Renal cortex interstitium (tissue), 11 donors: Measurements from ENCODE around the gene PTPRR. TPM values are rescaled to one million over a fixed set of nuclear protein-coding genes. Genes with fewer than 3 reads are reported as not detected.
A peak's percentile ranks its signal among the peaks of the same experiment; 100 is the strongest.

ENCODE experiments used
- DNase-seq, 11 donors: peaks; one replicate each; pipeline ENCODE4 v3.0.0-alpha.2; 2013; ENCODE audit warnings: low read depth in 9 of 11, low spot score in 4 of 11; ENCODE audit errors: extremely low read depth in 1 of 11
- polyA plus RNA-seq, 3 donors: library from polyadenylated mRNA; unstranded; fragments of 120-200 nt; gene quantifications; one replicate each; pipeline ENCODE4 v1.2.1, GENCODE V29; 2013; ENCODE audit not compliant: insufficient read length in 3 of 3

Gene PTPRR
- polyA plus RNA-seq, 3 donors: 0.64 to 0.87 (median 0.66) TPM

- no peak for DNase-seq
Observed at GRCh38 chr12:70603044-70603443, 317.5 kb downstream of the PTPRR start.

DNA sequence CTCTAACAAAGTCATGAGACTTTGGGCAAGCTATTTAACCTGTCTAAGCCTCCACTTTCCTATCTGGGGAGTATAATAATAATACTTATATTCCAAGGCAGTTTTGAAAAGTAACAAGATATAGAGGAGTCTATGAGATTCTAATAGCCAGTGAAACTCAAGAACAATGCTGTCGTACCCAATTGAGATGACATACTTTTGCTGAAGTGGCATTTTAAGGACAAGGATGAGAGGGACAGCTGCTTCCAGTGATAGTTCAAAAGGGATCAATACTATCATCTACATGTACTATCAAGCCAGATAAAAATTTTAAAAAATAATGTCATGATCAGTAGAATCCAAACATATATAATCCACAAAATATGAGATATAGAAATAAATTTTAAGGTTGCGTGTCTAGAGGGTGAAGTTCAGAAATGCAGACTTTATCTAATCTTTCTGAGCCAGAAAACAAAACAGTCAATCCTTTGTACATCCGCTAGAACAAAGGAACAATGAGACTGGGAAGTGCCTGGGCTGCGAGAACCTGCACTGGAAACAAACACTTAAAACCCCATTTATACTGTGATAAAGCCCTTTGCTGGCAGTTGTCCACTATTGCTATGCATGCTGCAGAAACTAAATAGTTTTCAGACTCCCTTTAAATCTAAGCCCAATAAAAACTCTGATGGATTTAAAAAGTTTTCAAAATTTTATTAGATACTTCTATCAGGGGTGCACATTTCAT, 321.9 kb downstream of the PTPRR start:
- no peak for DNase-seq

- DNase-seq: no peak
Observed at GRCh38 chr12:70592664-70593063, 327.9 kb downstream of the PTPRR start.

DNA sequence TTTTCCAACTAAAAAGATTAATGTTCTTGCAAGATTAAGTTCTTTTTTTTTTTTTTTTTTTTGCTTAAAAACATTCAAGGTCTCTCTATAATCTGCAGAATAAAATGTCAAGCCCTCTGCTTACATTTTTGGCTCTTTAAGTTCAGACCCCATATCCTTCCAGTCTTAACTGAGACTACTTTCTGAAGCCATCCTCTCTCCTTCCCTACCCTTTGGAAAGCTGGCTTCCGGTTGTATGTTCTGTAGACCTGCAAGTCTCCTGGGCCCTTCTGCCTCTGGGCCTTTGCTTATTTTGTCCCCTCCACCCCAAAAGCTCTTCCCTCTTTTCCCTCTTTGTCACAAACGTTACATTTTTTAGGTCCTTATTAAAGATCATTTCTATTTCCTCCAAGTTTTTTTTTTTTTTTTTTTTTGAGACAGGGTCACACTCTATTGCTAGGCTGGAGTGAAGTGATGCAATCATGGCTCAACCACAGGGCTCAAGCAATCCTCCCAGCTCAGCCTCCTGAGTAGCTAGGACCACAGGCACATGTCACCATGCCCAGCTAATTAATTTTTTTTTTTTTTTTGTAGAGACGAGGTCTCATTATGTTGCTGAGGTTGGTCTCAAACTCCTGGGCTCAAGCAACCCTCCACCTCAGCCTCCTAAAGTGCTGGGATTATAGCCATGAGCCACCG, 329.9 kb downstream of the PTPRR start:
- DNase-seq: no peak

- DNase-seq: peak in 5 of 11 donors; percentile 22 to 57 (median 49)
Observed at GRCh38 chr12:70590051-70590450, 330.5 kb downstream of the PTPRR start.

Other genes starting within 250 kb of the PTPRR start
- gene TSPAN8, start 237.3 kb upstream of the PTPRR start, polyA plus RNA-seq: 10 to 100 TPM; 34.8 to 35.7 (median 35.1) TPM